H1 (cell line): ENCODE data around the gene LRRK1. TPM values are rescaled to one million over a fixed set of nuclear protein-coding genes. Genes with fewer than 3 reads are reported as not detected.

Experiments used
- CTCF ChIA-PET: fragments of 300-600 bp; sonication (Branson Sonifier 250); formaldehyde crosslinking; loops from one replicate; lab custom pipeline; 2021; ENCODE audit not compliant: partially characterized antibody; lab: Charles Lee
- POLR2A ChIA-PET: fragments of 300-600 bp; sonication (Branson Sonifier 250); formaldehyde crosslinking; loops from one replicate; lab custom pipeline; 2021; ENCODE audit warnings: inconsistent platforms; ENCODE audit not compliant: partially characterized antibody; lab: Charles Lee
- DNase-seq, 2 experiments: peaks; one replicate each; pipeline versions ENCODE4 v3.0.0 to v3.0.0-alpha.2; 2010 to 2022; ENCODE audit warnings: low spot score in 2 of 2, low read depth in 1 of 2, mixed read lengths in 1 of 2
- FAIRE-seq: peaks from 2 replicates; lab custom pipeline; 2011; peaks lifted over from hg19 to GRCh38; lab: Jason Lieb, UNC
- H2AFZ ChIP-seq: 2 replicates; pipeline ENCODE4 v1.8.1; 2012; ENCODE audit warnings: low read length, inconsistent platforms
- H2AK5ac ChIP-seq: 2 replicates; pipeline ENCODE4 v1.6.1; 2013; ENCODE audit warnings: low read depth, low read length
- H2BK120ac ChIP-seq: replicated peaks from 2 replicates; pipeline ENCODE3; 2013; ENCODE audit warnings: low read depth, low read length, inconsistent platforms
- H2BK12ac ChIP-seq: 2 replicates; pipeline ENCODE4 v1.6.1; 2013; ENCODE audit warnings: low read depth, low read length
- H2BK15ac ChIP-seq: 2 replicates; pipeline ENCODE4 v1.6.1; 2013; ENCODE audit warnings: low read length
- H2BK20ac ChIP-seq: 2 replicates; pipeline ENCODE4 v1.6.1; 2013; ENCODE audit warnings: low read length
- H2BK5ac ChIP-seq: 2 replicates; pipeline ENCODE4 v1.6.1; 2013; ENCODE audit warnings: low read depth, low read length
- H3K14ac ChIP-seq: 2 replicates; pipeline ENCODE4 v1.6.1; 2013; ENCODE audit warnings: inconsistent platforms; ENCODE audit not compliant: insufficient read length
- H3K18ac ChIP-seq: 2 replicates; pipeline ENCODE4 v1.6.1; 2013; ENCODE audit warnings: low read length; ENCODE audit errors: extremely low read depth
- H3K23ac ChIP-seq: 2 replicates; pipeline ENCODE4 v1.6.1; 2013; ENCODE audit warnings: inconsistent platforms; ENCODE audit not compliant: insufficient read length
- H3K23me2 ChIP-seq: 2 replicates; pipeline ENCODE4 v1.6.1; 2013; ENCODE audit warnings: low read depth, low read length
- H3K27ac ChIP-seq: 2 replicates; pipeline ENCODE4 v1.6.1; 2011; ENCODE audit warnings: low read depth, low read length, inconsistent platforms
- H3K27me3 ChIP-seq, 4 experiments: replicated peaks in 1 of 4; 1 replicate in 1 of 4; 2 replicates in 3 of 4; pipeline versions ENCODE4 v1.6.1 to v1.8.1; 2011 to 2013; ENCODE audit warnings: low read length in 3 of 4, mild to moderate bottlenecking in 3 of 4, inconsistent platforms in 2 of 4, mixed read lengths in 2 of 4, moderate library complexity in 1 of 4; ENCODE audit not compliant: control insufficient read depth in 3 of 4, insufficient read depth in 3 of 4; ENCODE audit errors: extremely low read depth in 1 of 4
- H3K36me3 ChIP-seq, 4 experiments: 2 replicates each; pipeline versions ENCODE4 v1.6.1 to v1.8.1; 2011 to 2013; ENCODE audit warnings: mild to moderate bottlenecking in 4 of 4, low read length in 3 of 4, moderate library complexity in 2 of 4, control low read depth in 1 of 4, inconsistent platforms in 1 of 4; ENCODE audit not compliant: insufficient read depth in 4 of 4, control insufficient read depth in 2 of 4
- H3K4ac ChIP-seq: replicated peaks from 2 replicates; pipeline ENCODE3; 2013; ENCODE audit warnings: low read length, low read depth, mixed read lengths, inconsistent platforms; ENCODE audit not compliant: insufficient read length
- H3K4me1 ChIP-seq, 4 experiments: replicated peaks in 1 of 4; 1 replicate in 1 of 4; 2 replicates in 3 of 4; pipeline versions ENCODE4 v1.6.1 to v1.8.1; 2011 to 2013; ENCODE audit warnings: low read length in 3 of 4, inconsistent platforms in 2 of 4, mixed read lengths in 1 of 4; ENCODE audit not compliant: insufficient read depth in 4 of 4, control insufficient read depth in 3 of 4
- H3K4me2 ChIP-seq, 2 experiments: 2 replicates each; pipeline versions ENCODE4 v1.6.1 to v1.8.1; 2011 to 2013; ENCODE audit warnings: low read depth in 2 of 2, low read length in 2 of 2, control low read depth in 1 of 2, inconsistent platforms in 1 of 2, mild to moderate bottlenecking in 1 of 2; ENCODE audit not compliant: insufficient read depth in 1 of 2
- H3K4me3 ChIP-seq, 4 experiments: fragments of 200-600, 300-600 bp in 1 of 4; sonication (generic), shearing (Covaris generic), sonication (Bioruptor Twin) in 1 of 4; 2 replicates each; pipeline versions ENCODE4 v1.5.1 to v1.8.1; 2011 to 2016; ENCODE audit warnings: low read length in 4 of 4, low read depth in 3 of 4, control low read depth in 2 of 4, inconsistent platforms in 2 of 4, mild to moderate bottlenecking in 2 of 4, mixed read lengths in 1 of 4, moderate library complexity in 1 of 4; ENCODE audit not compliant: insufficient read depth in 2 of 4; ENCODE audit errors: extremely low read depth in 1 of 4
- H3K56ac ChIP-seq: replicated peaks from 2 replicates; pipeline ENCODE3; 2013; ENCODE audit warnings: low read depth, mild to moderate bottlenecking, mixed read lengths, low read length, inconsistent platforms; ENCODE audit not compliant: insufficient read length
- H3K79me1 ChIP-seq: 2 replicates; pipeline ENCODE4 v1.6.1; 2013; ENCODE audit warnings: low read depth, low read length, control low read depth
- H3K79me2 ChIP-seq, 2 experiments: 2 replicates each; pipeline versions ENCODE4 v1.6.1 to v1.8.1; 2012 to 2013; ENCODE audit warnings: low read length in 2 of 2, mild to moderate bottlenecking in 2 of 2, inconsistent platforms in 1 of 2; ENCODE audit not compliant: insufficient read depth in 2 of 2, control insufficient read depth in 1 of 2
- H3K9ac ChIP-seq, 4 experiments: replicated peaks in 1 of 4; 1 replicate in 1 of 4; 2 replicates in 3 of 4; pipeline versions ENCODE4 v1.6.1 to v1.8.1; 2011 to 2013; ENCODE audit warnings: low read depth in 3 of 4, low read length in 3 of 4, control low read depth in 2 of 4, mild to moderate bottlenecking in 2 of 4, moderate library complexity in 2 of 4, inconsistent platforms in 1 of 4; ENCODE audit errors: extremely low read depth in 1 of 4
- H3K9me3 ChIP-seq, 2 experiments: 2 replicates each; pipeline versions ENCODE4 v1.6.1 to v1.8.1; 2012 to 2013; ENCODE audit warnings: mild to moderate bottlenecking in 2 of 2, moderate library complexity in 2 of 2, control low read depth in 1 of 2, inconsistent platforms in 1 of 2, low read depth in 1 of 2, low read length in 1 of 2, mixed read lengths in 1 of 2; ENCODE audit not compliant: insufficient read depth in 2 of 2
- H4K20me1 ChIP-seq, 2 experiments: replicated peaks in 1 of 2; 2 replicates each; pipeline versions ENCODE3 to v1.8.1; 2011 to 2013; ENCODE audit warnings: inconsistent platforms in 2 of 2, low read length in 2 of 2, mild to moderate bottlenecking in 1 of 2; ENCODE audit not compliant: insufficient read depth in 2 of 2, control insufficient read depth in 1 of 2
- H4K5ac ChIP-seq: 2 replicates; pipeline ENCODE4 v1.6.1; 2013; ENCODE audit warnings: low read length, low read depth, mixed read lengths, inconsistent platforms; ENCODE audit not compliant: insufficient read length
- H4K8ac ChIP-seq: 2 replicates; pipeline ENCODE4 v1.8.0; 2013; ENCODE audit warnings: mild to moderate bottlenecking, moderate library complexity, low read length, inconsistent platforms; ENCODE audit not compliant: insufficient read depth; ENCODE audit errors: extremely low read depth
- H4K91ac ChIP-seq: replicated peaks from 2 replicates; pipeline ENCODE3; 2013; ENCODE audit warnings: low read length, mixed read lengths, inconsistent platforms; ENCODE audit not compliant: insufficient read length
- CBX8 ChIP-seq: fragments of 300-800, 300-1000 bp; sonication (generic); IDR thresholded peaks from 2 replicates; pipeline ENCODE4 v1.7.1; 2016; ENCODE audit warnings: low read depth, low read length, borderline replicate concordance
- CHD1 ChIP-seq: IDR thresholded peaks from 2 replicates; pipeline ENCODE4 v1.6.1; 2012; ENCODE audit warnings: low read depth, low read length, improper control_type of control experiment
- CHD2 ChIP-seq: IDR thresholded peaks from 2 replicates; pipeline ENCODE4 v1.6.1; 2012; ENCODE audit warnings: low read length, improper control_type of control experiment
- MAFK ChIP-seq: IDR thresholded peaks from 2 replicates; pipeline ENCODE4 v1.6.1; 2012; ENCODE audit warnings: low read depth, mild to moderate bottlenecking, improper control_type of control experiment, low read length
- PHF8 ChIP-seq: fragments of 200-600 bp; sonication (generic); conservative IDR thresholded peaks from 2 replicates; pipeline ENCODE4 v1.7.1; 2012; ENCODE audit warnings: low read depth, mild to moderate bottlenecking, inconsistent platforms, low read length, moderate library complexity
- SIRT6 ChIP-seq: IDR thresholded peaks from one replicate; pipeline ENCODE4 v1.7.1; 2012; ENCODE audit warnings: low read length, inconsistent platforms
- SIX5 ChIP-seq: IDR thresholded peaks from 2 replicates; pipeline ENCODE4 v1.6.1; 2011; ENCODE audit warnings: mild to moderate bottlenecking, low read depth, low read length
- SP4 ChIP-seq: IDR thresholded peaks from 2 replicates; pipeline ENCODE4 v1.6.1; 2012; ENCODE audit warnings: low read length, inconsistent platforms
- TCF12 ChIP-seq: IDR thresholded peaks from 2 replicates; pipeline ENCODE4 v1.6.1; 2011; ENCODE audit warnings: low read depth, mild to moderate bottlenecking, low read length
- TEAD4 ChIP-seq: IDR thresholded peaks from 2 replicates; pipeline ENCODE4 v1.6.1; 2012; ENCODE audit warnings: low read depth, low read length, inconsistent platforms, mixed read lengths
- WGBS, 2 experiments: shearing (Covaris generic) in 1 of 2; methylation state at CpG; one replicate each; pipeline versions ENCODE4 v1.1.6 to v1.1.7; 2013 to 2015; ENCODE audit warnings: low lambda C conversion rate in 2 of 2, mixed read lengths in 2 of 2, inconsistent platforms in 1 of 2, low coverage in 1 of 2, missing lambda C conversion rate in 1 of 2; ENCODE audit not compliant: insufficient replicate concordance in 2 of 2, insufficient coverage in 1 of 2, insufficient read length in 1 of 2; ENCODE audit errors: extremely low coverage in 1 of 2, missing lambda C conversion rate in 1 of 2; 5-methylcytosine and 5-hydroxymethylcytosine counted together
- polyA plus RNA-seq, 7 experiments: library from polyadenylated mRNA; depleted of rRNA in 3 of 7; stranded (reverse) in 5 of 7; unstranded in 2 of 7; fragments of >200 nt in 5 of 7; fragments of 200-250 nt in 2 of 7; gene quantifications; 1 replicate in 5 of 7; 2 replicates in 1 of 7; 4 replicates in 1 of 7; pipeline versions ENCODE4 v1.2.1 to v1.2.3, GENCODE V29; 2011 to 2013; ENCODE audit warnings: missing spikeins in 2 of 7, mixed read lengths in 2 of 7
- total RNA-seq: library from RNA; stranded (reverse); fragmentation: NEBNext Ultra II Directional; extraction: Animal tissue kit (Norgen Biotek cat#: 25700); gene quantifications from 2 replicates; pipeline ENCODE4 v1.2.1, GENCODE V29; 2021

LRRK1 gene
- total and polyA plus RNA-seq, 2 of the 8 experiments (the other 6 are each of a cell fraction or from before 2014, with no cell fraction given), result 1.2 to 3.6 TPM

GRCh38 chr15:101004986-101005747 lies 86.0 kb downstream of the LRRK1 start:
- Histone ChIP-seq H3K4me1 (peaks cover 0 to 7% (median 1%) of the 10 kb centered on the region in 4 experiments; a peak in 4 of 7 replicates), H3K79me1 (no peaks in the 10 kb centered on the region), H3K27ac (no peak overlapping the region), H2BK15ac (no peak overlapping the region), H3K4ac (no peak overlapping the region), H2AFZ (no peak overlapping the region), H3K14ac (no peak overlapping the region), H3K9me3 (peaks cover 9 to 10% of the 10 kb centered on the region in 2 experiments; a peak in 3 of 4 replicates), H4K20me1 (no peaks in the 10 kb centered on the region), H3K27me3 (peaks cover 0 to 6% (median 0%) of the 10 kb centered on the region in 4 experiments; a peak in 4 of 7 replicates), H2AK5ac (no peak overlapping the region), H3K9ac (no peak overlapping the region), H2BK5ac (no peak overlapping the region), H3K4me2 (no peak overlapping the region), H2BK12ac (no peak overlapping the region), H3K4me3 (no peak overlapping the region), H3K79me2 (no peaks in the 10 kb centered on the region), H3K56ac (no peak overlapping the region), H4K8ac (no peak overlapping the region; the same call in 1 of the 2 replicates), H2BK120ac (no peak overlapping the region), H3K23ac (no peak overlapping the region), H3K36me3 (no peaks in the 10 kb centered on the region), H3K23me2 (no peaks in the 10 kb centered on the region), H3K18ac (no peak overlapping the region), H4K5ac (no peak overlapping the region), H4K91ac (no peak overlapping the region), H2BK20ac (no peak overlapping the region)
- WGBS, 2 experiments, result 93 to 100% methylated on average over 1 to 10 of the region's 10 CpGs
- ChIA-PET POLR2A (no interaction called here), CTCF (interaction anchor here (0.8 to 22.3 kb wide), 9 partner anchors 11 to 285 kb away, joined by 3 to 405 read pairs (median 4); partner anchors contain the start of gene LRRK1)
- DNase-seq (no peak), FAIRE-seq (no peak)
- TF ChIP-seq TEAD4 (no peak), CHD1 (no peak), MAFK (no peak), PHF8 (no peak), SIX5 (no peak), CBX8 (no peak), CHD2 (no peak), SP4 (no peak), TCF12 (no peak), SIRT6 (no peak)
